SJSA1 (cell line): Measurements from ENCODE around the gene NOD1. TPM values are rescaled to one million over a fixed set of nuclear protein-coding genes. Genes with fewer than 3 reads are reported as not detected.
"Not testable (repeated sequence)": the region's sequence is repeated elsewhere in the genome, so short reads cannot be mapped to it uniquely, and the experiment has no call there.

ENCODE experiments used
- DNase-seq, 2 experiments: peaks; one replicate each; pipeline ENCODE4 v3.0.0-alpha.2; 2015 to 2020; ENCODE audit warnings: low spot score in 2 of 2, low read depth in 1 of 2
- H3K27ac ChIP-seq: fragments of 250-450 bp; sonication (Bioruptor Pico); 2 replicates; pipeline ENCODE4 v1.5.1; 2020; ENCODE audit warnings: mild to moderate bottlenecking, moderate library complexity
- H3K27me3 ChIP-seq: fragments of 250-450 bp; sonication (Bioruptor Pico); replicated peaks from 2 replicates; pipeline ENCODE4 v1.5.1; 2020; ENCODE audit warnings: mild to moderate bottlenecking, moderate library complexity
- H3K36me3 ChIP-seq: fragments of 250-450 bp; sonication (Bioruptor Pico); 2 replicates; pipeline ENCODE4 v1.5.1; 2020; ENCODE audit warnings: mild to moderate bottlenecking
- H3K4me1 ChIP-seq: fragments of 250-450 bp; sonication (Bioruptor Pico); replicated peaks from 2 replicates; pipeline ENCODE4 v1.6.1; 2021; ENCODE audit warnings: mild to moderate bottlenecking
- H3K4me3 ChIP-seq: fragments of 250-450 bp; sonication (Bioruptor Pico); 2 replicates; pipeline ENCODE4 v1.5.1; 2020; ENCODE audit warnings: mild to moderate bottlenecking
- H3K9me3 ChIP-seq: fragments of 250-450 bp; sonication (Bioruptor Pico); replicated peaks from 2 replicates; pipeline ENCODE4 v1.5.1; 2020; ENCODE audit warnings: mild to moderate bottlenecking
- total RNA-seq: library from RNA; depleted of rRNA; stranded (reverse); fragments of >200 nt; shearing (Covaris generic); gene quantifications from 2 replicates; pipeline ENCODE4 v1.2.3, GENCODE V29; 2014

NOD1 gene
- total RNA-seq, 1 experiment from 2014 or later, result 6.2 TPM

GRCh38 chr7:30422922-30423321 is 55.7 kb downstream of the NOD1 start:
- no peak overlapping the region for H3K4me3 ChIP-seq
- no peaks in the 10 kb centered on the region for H3K27me3 ChIP-seq
- H3K27ac ChIP-seq, result no peak overlapping the region
- H3K9me3 ChIP-seq, result no peaks in the 10 kb centered on the region
- DNase-seq, result no peak
- H3K36me3 ChIP-seq, result peaks cover 3% of the 10 kb centered on the region
- no peaks in the 10 kb centered on the region for H3K4me1 ChIP-seq

- Histone ChIP-seq H3K9me3 (no peaks in the 10 kb centered on the region), H3K27me3 (no peaks in the 10 kb centered on the region), H3K27ac (no peak overlapping the region), H3K4me3 (no peak overlapping the region), H3K36me3 (peaks cover 3% of the 10 kb centered on the region), H3K4me1 (no peaks in the 10 kb centered on the region)
- no peak for DNase-seq
These were observed 56.9 kb downstream of the NOD1 start for GRCh38 chr7:30421647-30422196.

- Histone ChIP-seq H3K9me3 (no peaks in the 10 kb centered on the region), H3K4me1 (no peaks in the 10 kb centered on the region), H3K27me3 (no peaks in the 10 kb centered on the region), H3K36me3 (no peaks in the 10 kb centered on the region; the same call in 1 of the 2 replicates), H3K27ac (no peak overlapping the region), H3K4me3 (no peak overlapping the region)
- no peak for DNase-seq
These were observed 57.9 kb downstream of the NOD1 start for GRCh38 chr7:30420662-30421061.

GRCh38 chr7:30420080-30420479 is 58.5 kb downstream of the NOD1 start:
- H3K9me3 ChIP-seq, H3K4me1 ChIP-seq, DNase-seq, H3K27me3 ChIP-seq, H3K36me3 ChIP-seq, H3K4me3 ChIP-seq, H3K27ac ChIP-seq: not testable (repeated sequence)

- no peak overlapping the region for H3K4me3 ChIP-seq
- no peaks in the 10 kb centered on the region for H3K27me3 ChIP-seq
- no peak overlapping the region for H3K27ac ChIP-seq
- no peaks in the 10 kb centered on the region for H3K4me1 ChIP-seq
- DNase-seq, result no peak
- no peaks in the 10 kb centered on the region for H3K9me3 ChIP-seq
- H3K36me3 ChIP-seq, result no peaks in the 10 kb centered on the region
These were observed 64.7 kb downstream of the NOD1 start for GRCh38 chr7:30413864-30414263.

GRCh38 chr7:30412782-30413504 is 65.6 kb downstream of the NOD1 start:
- Histone ChIP-seq H3K9me3 (no peaks in the 10 kb centered on the region), H3K4me3 (no peak overlapping the region), H3K36me3 (no peaks in the 10 kb centered on the region), H3K27ac (no peak overlapping the region), H3K4me1 (no peaks in the 10 kb centered on the region), H3K27me3 (no peaks in the 10 kb centered on the region)
- peak; percentile 53 to 71 for DNase-seq

- H3K27me3 ChIP-seq, result no peaks in the 10 kb centered on the region
- no peak overlapping the region for H3K4me3 ChIP-seq
- H3K36me3 ChIP-seq, result no peaks in the 10 kb centered on the region
- DNase-seq, result no peak
- no peaks in the 10 kb centered on the region for H3K9me3 ChIP-seq
- no peak overlapping the region for H3K27ac ChIP-seq
- no peaks in the 10 kb centered on the region for H3K4me1 ChIP-seq
These were observed 66.7 kb downstream of the NOD1 start for GRCh38 chr7:30411897-30412296.

- no peaks in the 10 kb centered on the region for H3K36me3 ChIP-seq
- DNase-seq, result no peak
- H3K4me1 ChIP-seq, result no peaks in the 10 kb centered on the region
- no peak overlapping the region for H3K27ac ChIP-seq
- H3K27me3 ChIP-seq, result no peaks in the 10 kb centered on the region
- no peak overlapping the region for H3K4me3 ChIP-seq
- no peaks in the 10 kb centered on the region for H3K9me3 ChIP-seq
These were observed 67.4 kb downstream of the NOD1 start for GRCh38 chr7:30411173-30411572.

GRCh38 chr7:30406664-30407425 is 71.7 kb downstream of the NOD1 start:
- no peaks in the 10 kb centered on the region for H3K27me3 ChIP-seq
- H3K9me3 ChIP-seq, result no peaks in the 10 kb centered on the region
- H3K36me3 ChIP-seq, result no peaks in the 10 kb centered on the region
- no peak for DNase-seq
- no peaks in the 10 kb centered on the region for H3K4me1 ChIP-seq
- no peak overlapping the region for H3K4me3 ChIP-seq
- H3K27ac ChIP-seq, result no peak overlapping the region

- Histone ChIP-seq H3K27ac (no peak overlapping the region), H3K9me3 (no peaks in the 10 kb centered on the region), H3K27me3 (no peaks in the 10 kb centered on the region), H3K4me3 (no peak overlapping the region), H3K36me3 (no peaks in the 10 kb centered on the region), H3K4me1 (no peaks in the 10 kb centered on the region)
- no peak for DNase-seq
These were observed 73.4 kb downstream of the NOD1 start for GRCh38 chr7:30405179-30405578.

GRCh38 chr7:30403477-30403876 is 75.1 kb downstream of the NOD1 start:
- no peak overlapping the region for H3K27ac ChIP-seq
- H3K27me3 ChIP-seq, result no peaks in the 10 kb centered on the region
- DNase-seq, result no peak
- no peak overlapping the region for H3K4me3 ChIP-seq
- H3K36me3 ChIP-seq, result no peaks in the 10 kb centered on the region
- no peaks in the 10 kb centered on the region for H3K4me1 ChIP-seq
- H3K9me3 ChIP-seq, result no peaks in the 10 kb centered on the region

GRCh38 chr7:30396389-30396788 is 82.2 kb downstream of the NOD1 start:
- no peak overlapping the region for H3K4me3 ChIP-seq
- no peak overlapping the region for H3K27ac ChIP-seq
- DNase-seq, result no peak
- H3K4me1 ChIP-seq, result no peaks in the 10 kb centered on the region
- no peaks in the 10 kb centered on the region for H3K36me3 ChIP-seq
- no peaks in the 10 kb centered on the region for H3K27me3 ChIP-seq
- H3K9me3 ChIP-seq, result no peaks in the 10 kb centered on the region

GRCh38 chr7:30395676-30396075 is 82.9 kb downstream of the NOD1 start:
- Histone ChIP-seq H3K27ac (no peak overlapping the region), H3K27me3 (no peaks in the 10 kb centered on the region), H3K4me3 (no peak overlapping the region), H3K9me3 (no peaks in the 10 kb centered on the region), H3K4me1 (no peaks in the 10 kb centered on the region), H3K36me3 (no peaks in the 10 kb centered on the region)
- DNase-seq, result no peak

- Histone ChIP-seq H3K9me3 (no peaks in the 10 kb centered on the region), H3K27me3 (no peaks in the 10 kb centered on the region), H3K27ac (no peak overlapping the region), H3K4me1 (no peaks in the 10 kb centered on the region), H3K36me3 (no peaks in the 10 kb centered on the region), H3K4me3 (no peak overlapping the region)
- no peak for DNase-seq
These were observed 86.8 kb downstream of the NOD1 start for GRCh38 chr7:30391806-30392205.
